Epithelial cell of esophagus (primary cell): Measurements from ENCODE around the gene ARFGEF2.

Source experiments
- DNase-seq: peaks from one replicate; pipeline ENCODE4 v3.0.0; 2010; ENCODE audit warnings: low read depth
- H3K4me3 ChIP-seq: 2 replicates; pipeline ENCODE4 v1.5.1; 2011; ENCODE audit warnings: mild to moderate bottlenecking, low read length, control low read depth
- TF ChIP-seq, protein P1 (sequence below): IDR thresholded peaks from 2 replicates; pipeline ENCODE4 v1.5.1; 2011; ENCODE audit warnings: low read depth, mild to moderate bottlenecking, low read length, control low read depth, inconsistent platforms; ENCODE audit not compliant: insufficient read depth; ENCODE audit errors: missing control alignments

The ARFGEF2 gene

DNA sequence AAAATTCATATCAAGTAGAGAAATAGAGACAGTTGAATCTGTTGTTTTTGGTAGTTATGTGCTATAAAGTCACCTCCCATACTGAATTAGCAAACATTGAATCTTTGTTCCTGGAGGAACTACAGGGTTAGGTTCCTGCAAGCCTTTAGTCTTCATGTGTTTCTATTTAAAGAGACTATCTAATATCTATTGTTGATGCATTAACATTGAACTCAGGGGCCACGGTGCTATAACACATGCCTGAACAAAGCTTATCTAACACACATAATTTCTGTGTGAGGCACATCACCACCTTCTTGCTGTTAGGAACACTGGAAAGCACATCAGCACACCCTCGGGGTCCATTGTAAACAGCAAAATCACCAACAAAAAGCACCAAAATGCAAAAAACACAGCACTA, 21.2 kb downstream of the ARFGEF2 start:
- TF ChIP-seq, protein P1, sequence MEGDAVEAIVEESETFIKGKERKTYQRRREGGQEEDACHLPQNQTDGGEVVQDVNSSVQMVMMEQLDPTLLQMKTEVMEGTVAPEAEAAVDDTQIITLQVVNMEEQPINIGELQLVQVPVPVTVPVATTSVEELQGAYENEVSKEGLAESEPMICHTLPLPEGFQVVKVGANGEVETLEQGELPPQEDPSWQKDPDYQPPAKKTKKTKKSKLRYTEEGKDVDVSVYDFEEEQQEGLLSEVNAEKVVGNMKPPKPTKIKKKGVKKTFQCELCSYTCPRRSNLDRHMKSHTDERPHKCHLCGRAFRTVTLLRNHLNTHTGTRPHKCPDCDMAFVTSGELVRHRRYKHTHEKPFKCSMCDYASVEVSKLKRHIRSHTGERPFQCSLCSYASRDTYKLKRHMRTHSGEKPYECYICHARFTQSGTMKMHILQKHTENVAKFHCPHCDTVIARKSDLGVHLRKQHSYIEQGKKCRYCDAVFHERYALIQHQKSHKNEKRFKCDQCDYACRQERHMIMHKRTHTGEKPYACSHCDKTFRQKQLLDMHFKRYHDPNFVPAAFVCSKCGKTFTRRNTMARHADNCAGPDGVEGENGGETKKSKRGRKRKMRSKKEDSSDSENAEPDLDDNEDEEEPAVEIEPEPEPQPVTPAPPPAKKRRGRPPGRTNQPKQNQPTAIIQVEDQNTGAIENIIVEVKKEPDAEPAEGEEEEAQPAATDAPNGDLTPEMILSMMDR, result no peak
- no peak overlapping the region for H3K4me3 ChIP-seq
- DNase-seq, result no peak

DNA sequence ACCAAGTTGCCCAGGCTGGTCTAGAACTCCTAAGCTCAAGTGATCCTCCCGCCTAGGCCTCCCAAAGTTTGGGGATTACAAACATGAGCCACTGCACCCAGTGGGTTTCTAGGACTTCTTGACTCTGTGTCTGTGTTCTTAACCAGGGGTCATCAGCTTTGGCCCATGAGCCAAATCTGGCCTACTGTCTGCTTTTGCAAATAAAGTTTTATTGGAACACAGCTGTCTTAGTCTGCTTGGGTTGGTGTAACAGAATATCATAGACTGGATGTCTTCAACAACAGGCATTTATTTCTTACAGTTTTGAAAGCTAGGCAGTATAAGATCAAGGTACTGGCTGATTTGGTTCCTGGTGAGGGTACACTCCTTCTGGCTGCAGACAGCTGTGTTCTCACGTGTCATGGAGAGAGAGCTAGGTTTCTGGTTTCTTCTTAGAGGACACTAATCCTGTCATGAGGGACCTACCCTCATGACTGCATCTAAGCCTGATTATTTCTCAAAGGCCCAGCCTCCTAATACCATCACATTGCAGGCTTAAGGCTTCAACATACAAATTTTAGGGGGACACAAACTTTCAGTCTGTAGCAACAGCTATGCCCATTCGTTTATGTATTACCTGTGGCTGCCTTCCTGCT, 23.3 kb downstream of the ARFGEF2 start:
- H3K4me3 ChIP-seq, result no peak overlapping the region
- no peak for DNase-seq
- TF ChIP-seq, protein P1, result no peak

DNA sequence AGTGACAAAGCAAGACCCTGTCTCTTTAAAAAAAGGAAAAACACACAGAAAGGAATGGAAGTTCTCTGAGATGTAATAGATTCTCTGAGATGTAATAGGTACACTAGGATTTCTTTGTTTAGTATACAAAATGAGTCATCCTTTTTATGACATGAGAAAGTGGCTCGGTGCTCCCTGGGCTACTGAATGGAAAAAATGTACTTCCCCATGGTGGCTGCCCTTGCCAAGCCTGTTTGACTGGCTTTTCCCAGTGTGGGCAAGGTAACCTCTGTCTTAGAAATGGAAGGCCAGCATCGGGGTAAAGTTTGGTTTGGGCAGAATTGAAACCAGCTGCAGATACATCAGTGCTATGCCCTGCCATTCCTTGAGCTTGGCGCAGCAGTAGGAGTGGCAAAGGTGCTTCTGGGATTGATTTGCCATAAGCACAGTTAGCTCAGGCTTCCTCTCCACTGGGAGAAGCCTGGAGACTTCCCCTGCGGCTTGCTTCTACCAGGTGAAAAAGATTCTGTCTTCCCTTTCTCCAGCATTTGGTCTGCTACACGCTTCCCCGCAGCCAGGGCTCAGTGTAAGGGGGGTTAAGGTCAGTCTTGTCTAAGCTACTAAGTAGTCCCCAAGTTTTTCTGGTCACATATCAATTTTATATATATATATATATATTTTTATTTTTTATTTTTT, 24.5 kb downstream of the ARFGEF2 start:
- TF ChIP-seq, protein P1, result no peak
- H3K4me3 ChIP-seq, result no peak overlapping the region
- peak; percentile 93 for DNase-seq

DNA sequence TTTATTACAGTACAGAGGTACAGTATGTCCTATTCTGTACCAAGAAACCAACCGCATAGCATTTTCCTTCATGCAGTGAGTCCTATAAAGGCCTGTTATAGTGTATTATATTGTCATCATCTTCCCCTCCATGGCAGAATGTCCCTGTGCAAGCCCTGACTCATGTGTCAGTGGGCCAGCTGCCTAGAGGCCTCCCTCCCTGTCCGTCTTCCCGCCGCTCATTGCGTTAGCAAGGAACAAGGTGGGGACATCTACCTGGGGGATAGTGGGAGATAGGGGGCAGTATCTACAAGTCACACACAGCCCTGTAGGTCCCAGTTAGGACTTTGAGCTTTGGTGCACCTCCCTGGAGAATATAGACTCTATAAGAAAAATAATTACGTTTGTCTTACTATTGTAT, 27.1 kb downstream of the ARFGEF2 start:
- TF ChIP-seq, protein P1, result no peak
- H3K4me3 ChIP-seq, result no peak overlapping the region
- no peak for DNase-seq

DNA sequence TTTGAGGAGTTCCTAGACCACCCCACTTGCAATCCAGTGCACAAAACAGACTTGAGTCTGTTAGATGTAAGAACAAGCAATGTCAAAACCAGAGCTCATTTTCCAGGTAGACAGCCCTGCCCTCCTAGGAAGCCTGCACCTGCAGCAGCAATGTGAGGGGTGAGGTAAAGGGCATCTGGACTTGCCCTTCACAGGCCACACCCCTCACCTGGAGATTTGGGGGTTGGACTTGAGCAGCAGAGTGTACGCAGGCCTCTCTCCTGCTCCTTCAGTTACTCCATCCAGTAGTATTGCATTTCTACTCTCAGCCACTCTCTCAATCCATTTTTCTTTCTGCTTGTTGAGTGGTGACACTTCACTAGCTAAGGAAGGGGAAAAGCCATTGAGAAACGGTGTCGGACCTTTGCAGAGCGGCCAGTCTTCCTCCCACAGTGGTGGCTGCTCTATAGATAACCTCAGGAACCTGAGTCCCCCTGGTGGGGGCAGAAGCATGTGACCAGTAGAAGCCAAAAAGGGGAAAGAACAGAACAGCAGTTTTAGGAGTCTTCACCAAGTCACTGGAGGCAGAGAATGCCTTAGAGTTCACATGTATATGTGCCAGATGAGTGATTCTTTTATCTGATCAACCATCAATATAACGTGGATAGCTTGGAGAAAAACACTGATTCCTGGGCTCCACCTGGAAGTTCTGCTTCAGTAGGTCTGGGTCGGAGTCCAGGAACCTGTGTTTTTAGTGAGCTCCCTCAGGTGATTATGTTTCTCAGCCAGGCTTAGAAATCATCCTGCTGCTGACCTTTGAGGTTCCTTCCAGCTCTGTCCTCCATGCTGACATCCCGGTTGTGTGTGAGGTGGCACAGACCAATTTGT, 28.0 kb downstream of the ARFGEF2 start:
- H3K4me3 ChIP-seq, result no peak overlapping the region
- TF ChIP-seq, protein P1, result peak; percentile 17
- DNase-seq, result no peak

DNA sequence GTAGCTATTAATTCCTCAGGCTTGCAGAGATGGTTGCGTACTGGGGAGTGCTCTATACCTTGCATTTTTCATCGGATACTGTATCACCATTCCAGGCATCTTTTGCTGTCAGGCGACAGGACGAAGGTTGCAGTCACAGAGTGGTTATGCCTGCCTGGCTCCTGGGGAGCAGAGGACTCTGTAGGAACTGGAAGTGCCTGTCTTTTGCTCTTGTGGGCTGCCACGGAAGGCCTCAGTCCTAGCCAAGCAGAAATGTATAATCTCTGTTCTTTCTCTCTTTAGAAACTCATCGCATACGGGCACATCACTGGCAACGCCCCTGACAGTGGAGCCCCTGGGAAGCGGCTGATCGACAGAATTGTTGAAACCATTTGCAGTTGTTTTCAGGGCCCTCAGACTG, 29.5 kb downstream of the ARFGEF2 start:
- DNase-seq, result no peak
- TF ChIP-seq, protein P1, result no peak
- H3K4me3 ChIP-seq, result no peak overlapping the region
